Caco-2 (cell line): ENCODE results near the gene MCC. TPM values are rescaled to one million over a fixed set of nuclear protein-coding genes. Genes with fewer than 3 reads are reported as not detected.

Experiments used
- BruUV-seq: library from RNA; stranded (reverse); fragments of 400-500 nt; replicated peaks from 2 replicates; lab custom pipeline; 2021; lab: Mats Ljungman, UMichigan
- CTCF ChIA-PET: fragments of 300-600 bp; sonication (Branson Sonifier 250); formaldehyde crosslinking; loops from one replicate; lab custom pipeline; 2022; ENCODE audit warnings: antibody characterized with exemption; lab: Charles Lee
- POLR2A ChIA-PET: fragments of 300-600 bp; sonication (Branson Sonifier 250); formaldehyde crosslinking; loops from one replicate; lab custom pipeline; 2022; ENCODE audit warnings: antibody characterized with exemption; lab: Charles Lee
- DNase-seq, 2 experiments: peaks; one replicate each; pipeline versions ENCODE4 v3.0.0 to v3.0.0-alpha.2; 2020 to 2022
- H3K27me3 ChIP-seq: replicated peaks from 2 replicates; pipeline ENCODE4 v1.6.0; 2011; ENCODE audit warnings: low read length; ENCODE audit not compliant: control insufficient read depth, insufficient read depth
- H3K36me3 ChIP-seq: 2 replicates; pipeline ENCODE4 v1.5.1; 2011; ENCODE audit warnings: low read length; ENCODE audit not compliant: control insufficient read depth, insufficient read depth
- H3K4me1 ChIP-seq: fragments of 250-450 bp; sonication (Bioruptor Pico); 2 replicates; pipeline ENCODE4 v1.5.1; 2020; ENCODE audit warnings: mild to moderate bottlenecking
- H3K4me3 ChIP-seq: 2 replicates; pipeline ENCODE4 v1.5.1; 2011; ENCODE audit warnings: low read depth, mild to moderate bottlenecking, control low read depth, low read length
- H3K9me3 ChIP-seq: fragments of 250-450 bp; sonication (Bioruptor Pico); 2 replicates; pipeline ENCODE4 v1.5.1; 2020; ENCODE audit warnings: mild to moderate bottlenecking, moderate library complexity
- H3K27ac Mint-ChIP-seq: one replicate; pipeline ENCODE4 v1.8.0; 2022; ENCODE audit warnings: mixed read lengths; ENCODE audit not compliant: unreplicated experiment
- H3K27me3 Mint-ChIP-seq: one replicate; pipeline ENCODE4 v1.8.0; 2022; ENCODE audit warnings: mixed read lengths; ENCODE audit not compliant: insufficient read depth, unreplicated experiment
- H3K36me3 Mint-ChIP-seq: one replicate; pipeline ENCODE4 v1.8.0; 2022; ENCODE audit warnings: mild to moderate bottlenecking, mixed read lengths; ENCODE audit not compliant: insufficient read depth, unreplicated experiment
- H3K4me1 Mint-ChIP-seq: one replicate; pipeline ENCODE4 v1.8.0; 2022; ENCODE audit warnings: low read depth, mixed read lengths; ENCODE audit not compliant: unreplicated experiment
- H3K4me3 Mint-ChIP-seq: one replicate; pipeline ENCODE4 v1.8.0; 2022; ENCODE audit warnings: mild to moderate bottlenecking, moderate library complexity, mixed read lengths; ENCODE audit not compliant: unreplicated experiment
- H3K9me3 Mint-ChIP-seq: one replicate; pipeline ENCODE4 v1.8.0; 2022; ENCODE audit warnings: mixed read lengths; ENCODE audit not compliant: unreplicated experiment
- intact Hi-C: fragments of 100-400 bp; cut with micrococcal nuclease; formaldehyde crosslinking; loops from one replicate; pipeline ENCODE4 v1.10.0; 2022; ENCODE audit not compliant: unreplicated experiment
- total RNA-seq: library from RNA; stranded (reverse); gene quantifications from 2 replicates; pipeline ENCODE4 v1.2.3, GENCODE V29; 2022
- TF ChIP-seq, protein P1 (sequence below), 2 experiments: fragments of 200-600 bp in 1 of 2; IDR thresholded peaks; 1 replicate in 1 of 2; 2 replicates in 1 of 2; pipeline versions ENCODE4 v1.5.1 to v1.8.0; 2011 to 2022; ENCODE audit warnings: antibody characterized with exemption in 1 of 2, control low read depth in 1 of 2, inconsistent platforms in 1 of 2, low read depth in 1 of 2, low read length in 1 of 2, mild to moderate bottlenecking in 1 of 2, moderate library complexity in 1 of 2; ENCODE audit not compliant: insufficient read depth in 1 of 2, severe bottlenecking in 1 of 2, unreplicated experiment in 1 of 2

MCC gene
- total RNA-seq, 1 experiment from 2014 or later, result 0.09 TPM

DNA sequence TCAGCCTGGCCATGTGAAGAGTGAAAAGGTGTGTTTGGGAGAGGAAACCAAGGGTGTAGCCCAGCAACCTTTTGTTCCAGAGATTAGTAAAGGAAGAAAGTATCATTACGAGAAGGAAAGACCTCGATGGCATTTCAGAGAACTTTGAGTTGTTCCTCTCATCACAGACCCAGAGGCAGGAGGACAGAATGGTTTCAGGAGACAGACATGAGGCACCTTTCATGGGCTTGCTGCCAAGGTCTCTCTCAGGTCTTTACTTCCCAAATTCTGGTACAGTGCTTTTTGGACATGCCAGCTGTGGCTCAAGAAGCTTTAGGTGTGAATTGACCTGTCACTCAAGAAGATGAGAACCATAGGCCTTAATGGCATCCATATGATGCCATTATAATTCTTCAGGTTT, 2.8 kb upstream of the MCC start:
- intact Hi-C loops, result no loop called here
- H3K36me3 ChIP-seq, result no peaks in the 10 kb centered on the region
- POLR2A ChIA-PET, result no interaction called here
- no peak for DNase-seq
- H3K4me1 Mint-ChIP-seq, result no peaks in the 10 kb centered on the region
- peaks cover 19% of the 10 kb centered on the region for H3K9me3 Mint-ChIP-seq
- no peaks in the 10 kb centered on the region for H3K36me3 Mint-ChIP-seq
- TF ChIP-seq, protein P1, sequence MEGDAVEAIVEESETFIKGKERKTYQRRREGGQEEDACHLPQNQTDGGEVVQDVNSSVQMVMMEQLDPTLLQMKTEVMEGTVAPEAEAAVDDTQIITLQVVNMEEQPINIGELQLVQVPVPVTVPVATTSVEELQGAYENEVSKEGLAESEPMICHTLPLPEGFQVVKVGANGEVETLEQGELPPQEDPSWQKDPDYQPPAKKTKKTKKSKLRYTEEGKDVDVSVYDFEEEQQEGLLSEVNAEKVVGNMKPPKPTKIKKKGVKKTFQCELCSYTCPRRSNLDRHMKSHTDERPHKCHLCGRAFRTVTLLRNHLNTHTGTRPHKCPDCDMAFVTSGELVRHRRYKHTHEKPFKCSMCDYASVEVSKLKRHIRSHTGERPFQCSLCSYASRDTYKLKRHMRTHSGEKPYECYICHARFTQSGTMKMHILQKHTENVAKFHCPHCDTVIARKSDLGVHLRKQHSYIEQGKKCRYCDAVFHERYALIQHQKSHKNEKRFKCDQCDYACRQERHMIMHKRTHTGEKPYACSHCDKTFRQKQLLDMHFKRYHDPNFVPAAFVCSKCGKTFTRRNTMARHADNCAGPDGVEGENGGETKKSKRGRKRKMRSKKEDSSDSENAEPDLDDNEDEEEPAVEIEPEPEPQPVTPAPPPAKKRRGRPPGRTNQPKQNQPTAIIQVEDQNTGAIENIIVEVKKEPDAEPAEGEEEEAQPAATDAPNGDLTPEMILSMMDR (IDR thresholded peaks at IDR 0.05; ENCODE audit: insufficient read depth in 1 of 2, low read depth in 1 of 2, low read length in 1 of 2, severe bottlenecking in 1 of 2, unreplicated experiment in 1 of 2), result no peak
- CTCF ChIA-PET, result no interaction called here
- H3K27me3 ChIP-seq, result no peaks in the 10 kb centered on the region
- no peaks in the 10 kb centered on the region for H3K4me1 ChIP-seq
- no peak overlapping the region for H3K27ac Mint-ChIP-seq
- no peak overlapping the region for H3K4me3 ChIP-seq
- H3K4me3 Mint-ChIP-seq, result no peak overlapping the region
- H3K9me3 ChIP-seq, result peaks cover 16% of the 10 kb centered on the region; the same call in 1 of the 2 replicates
- H3K27me3 Mint-ChIP-seq, result peaks cover 4% of the 10 kb centered on the region
- no TSS peak for BruUV-seq

DNA sequence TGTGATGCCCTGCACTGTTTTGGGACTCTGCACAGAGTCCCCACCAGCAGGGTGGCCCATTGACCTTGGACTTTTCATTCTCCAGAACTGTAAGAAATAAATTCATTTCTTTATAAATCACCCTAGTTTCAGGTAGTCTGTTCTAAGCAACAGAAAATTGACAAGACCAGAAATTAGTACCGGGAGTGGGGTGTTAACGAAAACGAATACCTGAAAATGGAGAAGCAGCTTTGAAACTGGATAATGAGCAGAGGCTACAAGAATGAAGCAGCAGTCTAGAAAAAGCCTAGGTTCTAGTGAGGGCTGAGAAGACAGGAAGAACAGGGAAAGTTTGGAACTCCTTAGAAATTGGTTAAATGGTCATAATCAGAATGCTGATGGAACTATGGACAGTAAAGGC, 2.1 kb upstream of the MCC start:
- CTCF ChIA-PET, result no interaction called here
- peaks cover 19% of the 10 kb centered on the region for H3K9me3 Mint-ChIP-seq
- intact Hi-C loops, result no loop called here
- H3K36me3 Mint-ChIP-seq, result no peaks in the 10 kb centered on the region
- Histone ChIP-seq H3K27me3 (no peaks in the 10 kb centered on the region), H3K4me1 (no peaks in the 10 kb centered on the region), H3K9me3 (peaks cover 16% of the 10 kb centered on the region; the same call in 1 of the 2 replicates), H3K4me3 (no peak overlapping the region), H3K36me3 (no peaks in the 10 kb centered on the region)
- no peak overlapping the region for H3K27ac Mint-ChIP-seq
- POLR2A ChIA-PET, result no interaction called here
- no peak for DNase-seq
- H3K4me1 Mint-ChIP-seq, result no peaks in the 10 kb centered on the region
- H3K4me3 Mint-ChIP-seq, result no peak overlapping the region
- peaks cover 4% of the 10 kb centered on the region for H3K27me3 Mint-ChIP-seq
- BruUV-seq, result no TSS peak
- TF ChIP-seq, protein P1 (IDR thresholded peaks at IDR 0.05; ENCODE audit: insufficient read depth in 1 of 2, low read depth in 1 of 2, low read length in 1 of 2, severe bottlenecking in 1 of 2, unreplicated experiment in 1 of 2), result no peak

DNA sequence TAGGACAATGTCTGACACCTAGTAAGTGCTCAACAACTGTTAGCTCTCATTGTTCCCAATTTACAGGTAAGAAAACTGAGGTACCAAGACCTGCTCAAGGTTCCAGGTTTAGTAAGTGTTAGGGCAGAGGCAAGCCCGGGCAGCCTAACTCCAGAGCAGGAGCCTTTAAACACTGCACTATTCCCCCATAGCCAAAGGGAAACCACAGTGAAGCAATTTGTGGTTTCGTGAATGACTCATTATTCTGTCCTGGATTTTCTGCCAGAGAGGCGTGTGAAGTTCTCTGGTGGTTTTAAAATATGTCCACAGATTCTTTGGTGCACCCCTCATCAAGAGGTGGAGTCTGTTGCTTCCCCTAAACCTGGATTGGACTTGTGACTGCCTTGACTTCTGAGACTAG, 1.0 kb upstream of the MCC start:
- Mint-ChIP-seq H3K4me1 (no peaks in the 10 kb centered on the region), H3K4me3 (no peak overlapping the region), H3K27ac (no peak overlapping the region), H3K36me3 (no peaks in the 10 kb centered on the region), H3K9me3 (peaks cover 19% of the 10 kb centered on the region), H3K27me3 (peaks cover 4% of the 10 kb centered on the region)
- no TSS peak for BruUV-seq
- TF ChIP-seq, protein P1 (IDR thresholded peaks at IDR 0.05; ENCODE audit: insufficient read depth in 1 of 2, low read depth in 1 of 2, low read length in 1 of 2, severe bottlenecking in 1 of 2, unreplicated experiment in 1 of 2), result no peak
- Histone ChIP-seq H3K27me3 (no peaks in the 10 kb centered on the region; the same call in 1 of the 2 replicates), H3K9me3 (peaks cover 16% of the 10 kb centered on the region; the same call in 1 of the 2 replicates), H3K4me3 (no peak overlapping the region), H3K4me1 (no peaks in the 10 kb centered on the region), H3K36me3 (no peaks in the 10 kb centered on the region)
- ChIA-PET CTCF (no interaction called here), POLR2A (no interaction called here)
- intact Hi-C loops, result no loop called here
- DNase-seq, result no peak
